Mesenchymal stem cell (in vitro differentiated cells and primary cell): ENCODE data around the gene SFMBT2.

Source experiments
- DNase-seq: peaks from one replicate; pipeline ENCODE4 v3.0.0-alpha.2; 2013
- H2AFZ ChIP-seq: one replicate; pipeline ENCODE4 v1.6.1; 2013; ENCODE audit warnings: low read depth, mild to moderate bottlenecking, control low read depth, inconsistent platforms, low read length, moderate library complexity
- H2AK5ac ChIP-seq: 2 replicates; pipeline ENCODE4 v1.6.1; 2013; ENCODE audit warnings: low read length, moderate library complexity, mild to moderate bottlenecking, inconsistent platforms; ENCODE audit not compliant: severe bottlenecking
- H2BK120ac ChIP-seq: one replicate; pipeline ENCODE4 v1.6.1; 2013; ENCODE audit warnings: low read depth, mild to moderate bottlenecking, inconsistent platforms, low read length, moderate library complexity
- H2BK12ac ChIP-seq, 2 experiments: one replicate each; pipeline ENCODE4 v1.6.1; 2013; ENCODE audit warnings: inconsistent platforms in 2 of 2, low read length in 2 of 2, mild to moderate bottlenecking in 2 of 2, moderate library complexity in 2 of 2, control low read depth in 1 of 2
- H2BK15ac ChIP-seq: one replicate; pipeline ENCODE4 v1.6.1; 2013; ENCODE audit warnings: mild to moderate bottlenecking, low read depth, inconsistent platforms; ENCODE audit not compliant: poor library complexity, severe bottlenecking
- H2BK5ac ChIP-seq: 2 replicates; pipeline ENCODE4 v1.6.1; 2013; ENCODE audit warnings: low read depth, mild to moderate bottlenecking, low read length, control low read depth, inconsistent platforms; ENCODE audit not compliant: poor library complexity, severe bottlenecking
- H3K14ac ChIP-seq, 2 experiments: one replicate each; pipeline ENCODE4 v1.6.1; 2013; ENCODE audit warnings: inconsistent platforms in 2 of 2, low read length in 2 of 2, control low read depth in 1 of 2, mild to moderate bottlenecking in 1 of 2, moderate library complexity in 1 of 2
- H3K18ac ChIP-seq, 2 experiments: one replicate each; pipeline ENCODE4 v1.6.1; 2013; ENCODE audit warnings: inconsistent platforms in 2 of 2, low read length in 2 of 2, control low read depth in 1 of 2, low read depth in 1 of 2, mild to moderate bottlenecking in 1 of 2
- H3K23ac ChIP-seq, 2 experiments: one replicate each; pipeline ENCODE4 v1.6.1; 2013; ENCODE audit warnings: inconsistent platforms in 2 of 2, low read length in 2 of 2, mild to moderate bottlenecking in 2 of 2, moderate library complexity in 2 of 2, control low read depth in 1 of 2
- H3K27ac ChIP-seq: 2 replicates; pipeline ENCODE4 v1.5.1; 2013; ENCODE audit warnings: mild to moderate bottlenecking, moderate library complexity, low read length, control low read depth, inconsistent platforms; ENCODE audit not compliant: poor library complexity, severe bottlenecking
- H3K27me3 ChIP-seq, 2 experiments: 2 replicates each; pipeline versions ENCODE4 v1.6.1 to v1.7.0; 2013; ENCODE audit warnings: low read length in 2 of 2, mild to moderate bottlenecking in 2 of 2, moderate library complexity in 2 of 2, control low read depth in 1 of 2, inconsistent platforms in 1 of 2; ENCODE audit not compliant: control insufficient read depth in 1 of 2, insufficient read depth in 1 of 2
- H3K36me3 ChIP-seq, 2 experiments: 2 replicates each; pipeline versions ENCODE4 v1.6.1 to v1.7.0; 2013; ENCODE audit warnings: low read length in 2 of 2, control low read depth in 1 of 2, inconsistent platforms in 1 of 2, low read depth in 1 of 2, mild to moderate bottlenecking in 1 of 2; ENCODE audit not compliant: insufficient read depth in 2 of 2, control insufficient read depth in 1 of 2
- H3K4ac ChIP-seq, 2 experiments: one replicate each; pipeline ENCODE4 v1.6.1; 2013; ENCODE audit warnings: inconsistent platforms in 2 of 2, low read length in 2 of 2, mild to moderate bottlenecking in 2 of 2, moderate library complexity in 2 of 2, control low read depth in 1 of 2, low read depth in 1 of 2
- H3K4me1 ChIP-seq: 2 replicates; pipeline ENCODE4 v1.6.1; 2013; ENCODE audit warnings: low read depth, low read length, control low read depth; ENCODE audit not compliant: control insufficient read depth, insufficient read depth
- H3K4me2 ChIP-seq: 2 replicates; pipeline ENCODE4 v1.6.1; 2013; ENCODE audit warnings: low read length, mild to moderate bottlenecking, inconsistent platforms; ENCODE audit not compliant: poor library complexity, severe bottlenecking
- H3K4me3 ChIP-seq, 2 experiments: 2 replicates each; pipeline versions ENCODE4 v1.5.1 to v1.7.0; 2013; ENCODE audit warnings: low read length in 2 of 2, mild to moderate bottlenecking in 2 of 2, control low read depth in 1 of 2, low read depth in 1 of 2; ENCODE audit not compliant: insufficient read depth in 1 of 2
- H3K79me1 ChIP-seq: replicated peaks from 2 replicates; pipeline ENCODE4 v1.6.1; 2013; ENCODE audit warnings: mild to moderate bottlenecking, control low read depth, low read length, inconsistent platforms; ENCODE audit not compliant: poor library complexity, severe bottlenecking
- H3K9ac ChIP-seq: 2 replicates; pipeline ENCODE4 v1.7.0; 2013; ENCODE audit warnings: mild to moderate bottlenecking, low read length, moderate library complexity
- H3K9me3 ChIP-seq: 2 replicates; pipeline ENCODE4 v1.7.0; 2013; ENCODE audit warnings: mild to moderate bottlenecking, low read length; ENCODE audit not compliant: control insufficient read depth
- H4K8ac ChIP-seq: one replicate; pipeline ENCODE4 v1.6.1; 2013; ENCODE audit warnings: inconsistent platforms, mild to moderate bottlenecking, low read length, moderate library complexity
- H4K91ac ChIP-seq: one replicate; pipeline ENCODE4 v1.6.1; 2013; ENCODE audit warnings: mild to moderate bottlenecking, low read length, inconsistent platforms
- WGBS: methylation state at CpG from one replicate; pipeline ENCODE4 v1.1.7; 2013; ENCODE audit warnings: mixed read lengths; 5-methylcytosine and 5-hydroxymethylcytosine counted together

SFMBT2 gene

GRCh38 chr10:7361316-7361715 lies 49.5 kb downstream of the SFMBT2 start:
- Histone ChIP-seq H2AK5ac (no peak overlapping the region), H4K8ac (no peak overlapping the region), H3K4me2 (no peak overlapping the region), H2BK120ac (no peak overlapping the region), H2BK12ac (no peak overlapping the region), H2BK5ac (no peak overlapping the region), H3K23ac (no peak overlapping the region), H3K27ac (no peak overlapping the region), H3K14ac (no peak overlapping the region), H3K4ac (no peak overlapping the region), H3K79me1 (no peaks in the 10 kb centered on the region), H3K4me3 (no peak overlapping the region), H3K9me3 (no peaks in the 10 kb centered on the region), H3K4me1 (no peaks in the 10 kb centered on the region), H3K9ac (no peak overlapping the region), H2AFZ (no peak overlapping the region), H3K27me3 (no peaks in the 10 kb centered on the region), H4K91ac (no peak overlapping the region), H3K18ac (no peak overlapping the region), H3K36me3 (peaks cover 0 to 12% of the 10 kb centered on the region in 2 experiments), H2BK15ac (no peak overlapping the region)
- no peak for DNase-seq
- 91% methylated on average over 3 of the region's 3 CpGs for WGBS

- Histone ChIP-seq H3K79me1 (no peaks in the 10 kb centered on the region), H3K36me3 (peaks cover 0 to 5% of the 10 kb centered on the region in 2 experiments), H3K9me3 (no peaks in the 10 kb centered on the region), H3K14ac (no peak overlapping the region), H2AFZ (no peak overlapping the region), H4K91ac (no peak overlapping the region), H3K9ac (no peak overlapping the region), H3K27me3 (no peaks in the 10 kb centered on the region), H3K18ac (no peak overlapping the region), H3K23ac (no peak overlapping the region), H3K4me3 (no peak overlapping the region), H4K8ac (no peak overlapping the region), H2BK15ac (no peak overlapping the region), H3K4me1 (no peaks in the 10 kb centered on the region), H2AK5ac (no peak overlapping the region), H2BK5ac (no peak overlapping the region), H3K4ac (no peak overlapping the region), H3K4me2 (no peak overlapping the region), H2BK120ac (no peak overlapping the region), H3K27ac (no peak overlapping the region), H2BK12ac (no peak overlapping the region)
- no peak for DNase-seq
- 89% methylated on average over 7 of the region's 7 CpGs for WGBS
Observed at GRCh38 chr10:7359954-7360353, 50.9 kb downstream of the SFMBT2 start.

- H2BK120ac ChIP-seq: no peak overlapping the region
- no peak overlapping the region for H3K4ac ChIP-seq
- no peaks in the 10 kb centered on the region for H3K4me1 ChIP-seq
- no peak overlapping the region for H4K91ac ChIP-seq
- no peak overlapping the region for H3K23ac ChIP-seq
- H3K9me3 ChIP-seq: no peaks in the 10 kb centered on the region
- H3K27ac ChIP-seq: no peak overlapping the region
- no peak overlapping the region for H2AK5ac ChIP-seq
- H3K27me3 ChIP-seq: no peaks in the 10 kb centered on the region
- no peaks in the 10 kb centered on the region for H3K79me1 ChIP-seq
- H3K14ac ChIP-seq: no peak overlapping the region
- no peak overlapping the region for H3K9ac ChIP-seq
- no peaks in the 10 kb centered on the region for H3K36me3 ChIP-seq
- 92% methylated on average over 4 of the region's 7 CpGs for WGBS
- no peak overlapping the region for H3K4me2 ChIP-seq
- no peak overlapping the region for H3K18ac ChIP-seq
- H2AFZ ChIP-seq: no peak overlapping the region
- H2BK15ac ChIP-seq: no peak overlapping the region
- no peak overlapping the region for H2BK5ac ChIP-seq
- no peak overlapping the region for H3K4me3 ChIP-seq
- DNase-seq: no peak
- H2BK12ac ChIP-seq: no peak overlapping the region
- no peak overlapping the region for H4K8ac ChIP-seq
Observed at GRCh38 chr10:7359356-7359755, 51.5 kb downstream of the SFMBT2 start.

- H2BK15ac ChIP-seq: no peak overlapping the region
Observed at GRCh38 chr10:7357193-7357592, 53.6 kb downstream of the SFMBT2 start.

More at GRCh38 chr10:7357193-7357592, 53.6 kb downstream of the SFMBT2 start:
- H3K14ac ChIP-seq: no peak overlapping the region
- H3K23ac ChIP-seq: no peak overlapping the region
- no peaks in the 10 kb centered on the region for H3K79me1 ChIP-seq
- no peak overlapping the region for H3K27ac ChIP-seq
- H3K27me3 ChIP-seq: no peaks in the 10 kb centered on the region
- no peak overlapping the region for H2AFZ ChIP-seq
- H2BK120ac ChIP-seq: no peak overlapping the region
- H3K4me1 ChIP-seq: no peaks in the 10 kb centered on the region
- no peak overlapping the region for H2AK5ac ChIP-seq
- H3K4me3 ChIP-seq: no peak overlapping the region
- H4K8ac ChIP-seq: no peak overlapping the region
- H3K36me3 ChIP-seq: no peaks in the 10 kb centered on the region
- H3K4ac ChIP-seq: no peak overlapping the region
- no peak for DNase-seq
- no peak overlapping the region for H3K9ac ChIP-seq
- no peak overlapping the region for H2BK5ac ChIP-seq
- no peak overlapping the region for H3K18ac ChIP-seq
- H2BK12ac ChIP-seq: no peak overlapping the region
- no peaks in the 10 kb centered on the region for H3K9me3 ChIP-seq
- H3K4me2 ChIP-seq: no peak overlapping the region
- H4K91ac ChIP-seq: no peak overlapping the region
- 87% methylated on average over 5 of the region's 6 CpGs for WGBS
